Measurements from ENCODE around the gene NUDT15. TPM values are rescaled to one million over a fixed set of nuclear protein-coding genes. Genes with fewer than 3 reads are reported as not detected.

NUDT15 gene
- total and polyA plus RNA-seq, 10 of the 15 experiments (the other 5 are each of a cell fraction or from before 2014, with no cell fraction given), result 11.4 to 26.7 (median 18.0) TPM

DNA sequence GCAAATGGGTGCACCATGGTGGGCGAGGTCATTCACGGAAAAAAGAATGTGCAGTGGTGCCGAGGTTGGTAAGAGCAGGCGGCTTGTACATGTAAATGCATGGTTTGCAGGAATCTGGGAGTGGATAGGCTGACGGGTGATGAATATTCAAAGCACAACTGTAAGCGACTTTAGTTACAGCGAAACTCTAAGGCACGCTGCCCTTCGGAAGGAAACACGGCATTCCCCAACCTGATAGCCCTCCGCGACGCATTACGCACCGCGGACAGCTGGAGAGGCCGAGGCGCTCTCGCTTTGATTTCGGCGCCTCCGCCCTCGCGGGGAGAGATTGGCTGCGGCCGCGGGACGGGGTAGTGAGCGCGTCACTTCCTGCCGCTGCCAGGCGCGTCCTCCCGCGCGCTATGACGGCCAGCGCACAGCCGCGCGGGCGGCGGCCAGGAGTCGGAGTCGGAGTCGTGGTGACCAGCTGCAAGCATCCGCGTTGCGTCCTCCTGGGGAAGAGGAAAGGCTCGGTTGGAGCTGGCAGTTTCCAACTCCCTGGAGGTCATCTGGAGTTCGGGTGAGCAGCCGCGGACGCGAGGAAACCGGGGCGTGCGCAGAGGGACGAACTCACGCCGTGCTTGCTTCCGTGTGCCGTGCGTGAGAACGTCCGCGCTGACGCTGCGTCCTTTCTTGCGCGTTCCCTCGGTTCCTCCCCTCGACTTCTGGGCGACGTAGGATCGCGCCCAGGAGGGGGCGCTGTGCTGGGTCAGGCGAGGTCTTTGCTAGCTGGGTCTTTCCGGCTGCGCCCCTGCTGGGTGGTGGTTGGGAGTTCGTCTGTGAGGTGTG is at the start of gene NUDT15 (continued):
- TF ChIP-seq, protein P1, sequence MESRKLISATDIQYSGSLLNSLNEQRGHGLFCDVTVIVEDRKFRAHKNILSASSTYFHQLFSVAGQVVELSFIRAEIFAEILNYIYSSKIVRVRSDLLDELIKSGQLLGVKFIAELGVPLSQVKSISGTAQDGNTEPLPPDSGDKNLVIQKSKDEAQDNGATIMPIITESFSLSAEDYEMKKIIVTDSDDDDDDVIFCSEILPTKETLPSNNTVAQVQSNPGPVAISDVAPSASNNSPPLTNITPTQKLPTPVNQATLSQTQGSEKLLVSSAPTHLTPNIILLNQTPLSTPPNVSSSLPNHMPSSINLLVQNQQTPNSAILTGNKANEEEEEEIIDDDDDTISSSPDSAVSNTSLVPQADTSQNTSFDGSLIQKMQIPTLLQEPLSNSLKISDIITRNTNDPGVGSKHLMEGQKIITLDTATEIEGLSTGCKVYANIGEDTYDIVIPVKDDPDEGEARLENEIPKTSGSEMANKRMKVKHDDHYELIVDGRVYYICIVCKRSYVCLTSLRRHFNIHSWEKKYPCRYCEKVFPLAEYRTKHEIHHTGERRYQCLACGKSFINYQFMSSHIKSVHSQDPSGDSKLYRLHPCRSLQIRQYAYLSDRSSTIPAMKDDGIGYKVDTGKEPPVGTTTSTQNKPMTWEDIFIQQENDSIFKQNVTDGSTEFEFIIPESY (IDR thresholded peaks at IDR 0.05), result no peak
- TF ChIP-seq SIX5 (IDR thresholded peaks at IDR 0.05; ENCODE audit: low read depth, low read length, severe bottlenecking) (no peak), NBN (IDR thresholded peaks at IDR 0.05) (peak; percentile 90), CHD2 (IDR thresholded peaks at IDR 0.05; ENCODE audit: borderline replicate concordance, low read depth, low read length) (peak; percentile 75), POLR2A (IDR thresholded peaks at IDR 0.05; ENCODE audit: low read depth, low read length) (peak; percentile 100), SREBF1 (IDR thresholded peaks at IDR 0.05; ENCODE audit: low read length) (no peak; the same call in 1 of the 2 replicates), PAX8 (IDR thresholded peaks at IDR 0.05) (no peak), NR2F1 (conservative IDR thresholded peaks at IDR 0.05) (peak; percentile 98), RB1 (IDR thresholded peaks at IDR 0.05; ENCODE audit: borderline replicate concordance) (peak; percentile 91; the same call in 1 of the 2 replicates), FOS (IDR thresholded peaks at IDR 0.05; ENCODE audit: borderline replicate concordance, extremely low read depth, insufficient read length) (no peak), POLR2AphosphoS2 (IDR thresholded peaks at IDR 0.05; ENCODE audit: low read depth, low read length) (peak; percentile 95), IKZF1 (conservative IDR thresholded peaks at IDR 0.05) (peak; percentile 89), RAD51 (IDR thresholded peaks at IDR 0.05) (no peak), JUNB (IDR thresholded peaks at IDR 0.05) (no peak), CHD4 (IDR thresholded peaks at IDR 0.05) (no peak), POU2F2 (IDR thresholded peaks at IDR 0.05; ENCODE audit: borderline replicate concordance, low read depth, low read length) (peak; percentile 79), KLF5 (IDR thresholded peaks at IDR 0.05; ENCODE audit: partially characterized antibody) (peak; percentile 88), STAT1 (conservative IDR thresholded peaks at IDR 0.05) (no peak), BCL11A (IDR thresholded peaks at IDR 0.05; ENCODE audit: low read depth, low read length) (no peak), NFIC (IDR thresholded peaks at IDR 0.05; ENCODE audit: low read depth, low read length) (no peak; the same call in 1 of the 2 replicates), POLR2AphosphoS5 (IDR thresholded peaks at IDR 0.05; ENCODE audit: low read length) (peak; percentile 99), CREM (IDR thresholded peaks at IDR 0.05; ENCODE audit: low read depth) (peak; percentile 89)
- TF ChIP-seq, protein P2, sequence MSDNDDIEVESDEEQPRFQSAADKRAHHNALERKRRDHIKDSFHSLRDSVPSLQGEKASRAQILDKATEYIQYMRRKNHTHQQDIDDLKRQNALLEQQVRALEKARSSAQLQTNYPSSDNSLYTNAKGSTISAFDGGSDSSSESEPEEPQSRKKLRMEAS (IDR thresholded peaks at IDR 0.05; ENCODE audit: low read depth, low read length), result peak; percentile 90
- TF ChIP-seq, protein P3, sequence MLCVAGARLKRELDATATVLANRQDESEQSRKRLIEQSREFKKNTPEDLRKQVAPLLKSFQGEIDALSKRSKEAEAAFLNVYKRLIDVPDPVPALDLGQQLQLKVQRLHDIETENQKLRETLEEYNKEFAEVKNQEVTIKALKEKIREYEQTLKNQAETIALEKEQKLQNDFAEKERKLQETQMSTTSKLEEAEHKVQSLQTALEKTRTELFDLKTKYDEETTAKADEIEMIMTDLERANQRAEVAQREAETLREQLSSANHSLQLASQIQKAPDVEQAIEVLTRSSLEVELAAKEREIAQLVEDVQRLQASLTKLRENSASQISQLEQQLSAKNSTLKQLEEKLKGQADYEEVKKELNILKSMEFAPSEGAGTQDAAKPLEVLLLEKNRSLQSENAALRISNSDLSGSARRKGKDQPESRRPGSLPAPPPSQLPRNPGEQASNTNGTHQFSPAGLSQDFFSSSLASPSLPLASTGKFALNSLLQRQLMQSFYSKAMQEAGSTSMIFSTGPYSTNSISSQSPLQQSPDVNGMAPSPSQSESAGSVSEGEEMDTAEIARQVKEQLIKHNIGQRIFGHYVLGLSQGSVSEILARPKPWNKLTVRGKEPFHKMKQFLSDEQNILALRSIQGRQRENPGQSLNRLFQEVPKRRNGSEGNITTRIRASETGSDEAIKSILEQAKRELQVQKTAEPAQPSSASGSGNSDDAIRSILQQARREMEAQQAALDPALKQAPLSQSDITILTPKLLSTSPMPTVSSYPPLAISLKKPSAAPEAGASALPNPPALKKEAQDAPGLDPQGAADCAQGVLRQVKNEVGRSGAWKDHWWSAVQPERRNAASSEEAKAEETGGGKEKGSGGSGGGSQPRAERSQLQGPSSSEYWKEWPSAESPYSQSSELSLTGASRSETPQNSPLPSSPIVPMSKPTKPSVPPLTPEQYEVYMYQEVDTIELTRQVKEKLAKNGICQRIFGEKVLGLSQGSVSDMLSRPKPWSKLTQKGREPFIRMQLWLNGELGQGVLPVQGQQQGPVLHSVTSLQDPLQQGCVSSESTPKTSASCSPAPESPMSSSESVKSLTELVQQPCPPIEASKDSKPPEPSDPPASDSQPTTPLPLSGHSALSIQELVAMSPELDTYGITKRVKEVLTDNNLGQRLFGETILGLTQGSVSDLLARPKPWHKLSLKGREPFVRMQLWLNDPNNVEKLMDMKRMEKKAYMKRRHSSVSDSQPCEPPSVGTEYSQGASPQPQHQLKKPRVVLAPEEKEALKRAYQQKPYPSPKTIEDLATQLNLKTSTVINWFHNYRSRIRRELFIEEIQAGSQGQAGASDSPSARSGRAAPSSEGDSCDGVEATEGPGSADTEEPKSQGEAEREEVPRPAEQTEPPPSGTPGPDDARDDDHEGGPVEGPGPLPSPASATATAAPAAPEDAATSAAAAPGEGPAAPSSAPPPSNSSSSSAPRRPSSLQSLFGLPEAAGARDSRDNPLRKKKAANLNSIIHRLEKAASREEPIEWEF (IDR thresholded peaks at IDR 0.05; ENCODE audit: insufficient replicate concordance, low read depth, low read length), result peak; percentile 37
- TF ChIP-seq, protein P4, sequence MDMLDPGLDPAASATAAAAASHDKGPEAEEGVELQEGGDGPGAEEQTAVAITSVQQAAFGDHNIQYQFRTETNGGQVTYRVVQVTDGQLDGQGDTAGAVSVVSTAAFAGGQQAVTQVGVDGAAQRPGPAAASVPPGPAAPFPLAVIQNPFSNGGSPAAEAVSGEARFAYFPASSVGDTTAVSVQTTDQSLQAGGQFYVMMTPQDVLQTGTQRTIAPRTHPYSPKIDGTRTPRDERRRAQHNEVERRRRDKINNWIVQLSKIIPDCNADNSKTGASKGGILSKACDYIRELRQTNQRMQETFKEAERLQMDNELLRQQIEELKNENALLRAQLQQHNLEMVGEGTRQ (IDR thresholded peaks at IDR 0.05; ENCODE audit: borderline replicate concordance, low read depth, low read length), result no peak; the same call in 1 of the 2 replicates

All from GM12878 (cell line).